ENCODE measurements around the gene FHIP1B.

- TF ChIP-seq POLR2A (IDR thresholded peaks at IDR 0.05; ENCODE audit: low read depth, low read length), result no peak
- TF ChIP-seq POLR2AphosphoS5 (IDR thresholded peaks at IDR 0.05; ENCODE audit: low read depth, low read length), result no peak
- no peak for TF ChIP-seq TAF1 (IDR thresholded peaks at IDR 0.05; ENCODE audit: borderline replicate concordance, low read depth, low read length)
Observed at GRCh38 chr11:6248248-6248647, 13.8 kb upstream of the FHIP1B start.
